GM18507 (cell line): ENCODE results near the gene PTPRC.
A peak's percentile ranks its signal among the peaks of the same experiment; 100 is the strongest.

Source experiments
- DNase-seq: peaks from one replicate; pipeline ENCODE4 v3.0.0; 2011; ENCODE audit warnings: low read depth; ENCODE audit not compliant: insufficient read length; ENCODE audit errors: extremely low spot score
- FAIRE-seq: peaks from 2 replicates; lab custom pipeline; 2011; peaks lifted over from hg19 to GRCh38; lab: Jason Lieb, UNC

Gene PTPRC

DNA sequence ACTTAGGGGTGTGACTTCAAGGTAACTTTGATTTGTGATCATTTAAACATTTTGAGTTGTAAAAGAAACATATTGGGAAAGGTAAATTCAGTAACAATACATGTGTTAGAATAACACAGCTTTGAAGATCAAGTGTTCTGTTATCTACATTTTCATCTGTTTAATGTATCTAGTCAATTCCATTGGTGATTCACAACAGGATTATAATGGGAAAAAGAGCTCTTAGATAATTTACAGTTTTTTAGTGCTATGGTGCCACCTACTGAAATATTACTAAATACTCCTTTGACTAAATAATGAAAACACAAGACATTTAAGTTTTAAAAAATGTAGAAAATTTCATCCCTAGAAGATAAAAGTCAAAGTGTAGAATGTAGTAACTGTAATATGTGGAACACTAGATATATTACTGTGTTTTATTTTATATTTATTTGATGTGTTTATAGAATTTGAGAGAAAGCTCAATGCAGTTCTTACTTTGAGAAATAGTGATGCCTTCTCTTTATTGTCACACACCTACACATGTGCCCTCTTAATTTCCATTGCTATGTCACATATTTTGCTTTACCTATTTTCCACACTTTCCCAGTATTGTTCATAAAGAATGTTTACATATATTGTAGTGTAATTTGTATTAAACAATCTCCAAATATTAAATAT lies 47.4 kb downstream of the PTPRC start:
- DNase-seq (no peak), FAIRE-seq (peak; percentile 85)

DNA sequence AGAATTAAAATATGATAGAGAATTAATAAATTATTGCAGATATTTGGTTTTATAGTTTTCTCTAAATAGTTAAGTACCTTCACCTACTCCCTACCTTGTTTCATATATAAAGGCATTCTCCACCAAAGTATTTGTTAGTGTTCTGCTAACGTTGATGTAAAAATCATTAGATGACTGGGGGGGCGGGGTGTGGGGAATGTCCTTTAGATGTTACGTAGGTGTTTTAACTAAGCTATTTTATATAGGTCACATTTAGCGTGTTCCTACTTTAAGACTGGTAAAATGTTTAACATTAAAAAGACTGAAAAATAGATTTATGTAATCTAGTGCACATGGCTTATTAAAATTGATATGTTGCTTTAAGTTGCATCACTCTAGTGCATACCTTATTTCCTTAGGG lies 48.6 kb downstream of the PTPRC start:
- FAIRE-seq: no peak
- DNase-seq: no peak

DNA sequence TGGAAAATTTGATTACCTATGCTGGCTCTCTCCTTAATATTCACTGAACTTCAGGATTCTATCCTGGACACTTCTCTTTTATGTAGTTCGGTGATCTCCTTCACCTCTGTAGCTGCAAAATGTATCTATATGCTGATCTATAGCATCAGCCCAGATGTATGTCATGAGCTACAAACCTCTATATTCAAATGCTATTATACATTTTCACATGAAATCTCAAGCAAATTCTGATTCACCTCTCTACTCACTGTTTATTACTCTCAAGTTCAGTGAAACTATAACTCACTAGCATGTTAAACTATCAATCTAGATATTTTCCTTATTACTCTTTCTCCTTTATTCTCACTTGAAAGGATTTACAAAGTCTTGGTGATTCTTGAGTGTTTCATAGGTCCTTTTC lies 52.2 kb downstream of the PTPRC start:
- FAIRE-seq (no peak), DNase-seq (no peak)

DNA sequence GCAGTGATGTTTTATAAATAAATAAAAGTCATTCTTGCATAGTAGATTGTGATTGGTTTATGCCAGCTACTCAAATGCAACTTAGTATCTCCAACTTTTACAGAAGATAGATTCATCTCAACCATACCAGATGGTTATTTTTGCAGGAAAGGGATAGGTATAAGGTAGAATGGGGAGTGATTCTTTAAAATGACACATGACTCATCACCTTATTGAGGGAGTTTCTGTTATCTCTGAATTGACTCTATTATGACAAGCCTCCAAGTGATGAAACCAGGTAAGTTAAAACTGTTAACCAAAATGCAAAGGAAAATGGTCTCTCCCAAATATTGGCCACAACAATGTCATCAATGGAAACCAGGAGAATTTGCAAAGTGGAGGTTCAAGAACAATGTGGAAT lies 54.5 kb downstream of the PTPRC start:
- DNase-seq (no peak), FAIRE-seq (no peak)

DNA sequence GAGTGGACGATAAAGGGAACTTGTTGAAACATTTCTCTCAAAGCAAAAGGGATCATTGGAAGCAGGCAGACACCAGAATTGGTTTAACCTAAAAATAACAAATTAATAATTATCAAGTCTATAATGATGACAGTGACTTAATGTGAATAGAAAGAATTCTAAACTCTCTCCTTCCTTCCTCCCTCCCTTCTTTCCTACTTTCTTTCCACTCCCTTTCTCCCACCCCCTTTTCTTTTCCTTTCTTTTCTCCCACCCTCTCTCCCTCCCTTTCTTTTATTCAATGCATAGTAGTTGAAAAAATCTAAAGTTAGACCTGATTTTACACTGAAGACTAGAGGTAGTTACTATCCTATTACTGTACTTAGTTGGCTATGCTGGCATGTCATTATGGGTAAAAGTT lies 55.7 kb downstream of the PTPRC start:
- no peak for FAIRE-seq

DNA sequence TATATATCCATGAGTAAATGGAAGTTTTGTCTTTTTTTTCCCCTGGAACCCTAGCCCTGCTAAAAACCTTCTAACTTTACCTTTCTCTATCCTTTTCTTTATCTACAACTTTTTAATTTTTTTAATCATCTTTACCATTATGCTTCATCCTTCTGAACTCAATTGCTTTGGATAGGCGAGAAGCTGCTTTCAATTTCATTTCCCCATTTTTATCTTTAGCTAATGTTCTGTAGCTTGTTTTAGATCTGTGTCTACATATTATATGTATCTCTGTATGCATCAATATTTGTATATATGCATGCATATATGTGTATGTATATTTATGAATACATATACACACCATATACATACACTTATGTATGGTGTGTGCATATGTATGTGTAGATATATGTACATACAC lies 57.4 kb downstream of the PTPRC start:
- FAIRE-seq (peak; percentile 26), DNase-seq (no peak)

More for the DNA sequence above, 55.7 kb downstream of the PTPRC start:
- no peak for DNase-seq

DNA sequence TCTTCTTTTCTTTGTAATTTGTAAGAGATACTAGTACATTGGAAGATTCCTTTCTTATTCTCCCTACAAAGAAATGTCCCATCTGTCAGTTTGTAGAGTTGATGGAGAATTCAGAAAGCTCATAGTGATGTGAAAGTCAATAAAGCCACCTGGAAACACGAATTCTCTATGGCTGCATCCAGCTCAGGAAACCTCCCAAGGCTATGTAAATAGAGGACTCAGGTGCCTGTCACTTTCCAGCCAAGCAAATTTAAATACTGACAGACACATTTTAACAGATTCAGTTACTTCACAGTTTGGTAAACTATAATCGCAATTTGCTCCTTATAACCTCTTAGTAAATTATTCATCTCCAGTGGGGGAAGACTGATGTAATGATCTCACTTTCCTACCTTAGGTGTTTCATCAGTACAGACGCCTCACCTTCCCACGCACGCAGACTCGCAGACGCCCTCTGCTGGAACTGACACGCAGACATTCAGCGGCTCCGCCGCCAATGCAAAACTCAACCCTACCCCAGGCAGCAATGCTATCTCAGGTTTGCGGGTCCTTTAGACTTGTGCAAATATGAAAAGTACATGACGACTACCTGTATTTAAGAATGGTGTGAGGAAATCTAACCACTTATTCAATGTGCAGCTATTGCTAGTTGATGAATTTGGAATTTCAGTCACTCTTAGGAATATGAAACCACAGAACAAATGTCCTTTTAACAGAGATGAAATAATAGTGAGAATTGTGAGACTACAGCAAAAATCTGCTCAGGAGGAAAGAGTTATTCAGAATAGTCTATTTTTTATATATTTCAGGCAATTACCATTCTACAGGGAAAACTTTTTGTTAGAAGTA lies 60.6 kb downstream of the PTPRC start:
- DNase-seq: no peak
- peak; percentile 36 for FAIRE-seq

DNA sequence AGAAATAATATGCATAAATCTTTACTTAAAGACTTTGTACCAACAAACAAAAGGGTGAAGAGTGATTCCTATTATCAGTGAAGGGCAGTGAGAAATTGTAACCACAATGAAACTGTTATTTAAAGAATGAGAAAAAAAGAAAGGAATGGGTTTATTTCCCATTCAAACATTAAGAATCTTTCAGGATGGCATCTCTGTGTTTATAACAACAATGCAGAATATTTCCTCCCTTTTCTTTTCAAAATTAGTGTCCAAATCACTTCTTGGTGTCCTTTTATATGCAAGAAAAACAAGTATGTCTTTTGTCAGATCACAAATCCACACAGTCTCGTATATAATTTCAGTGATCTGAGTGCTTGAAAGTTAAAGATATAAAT lies 61.2 kb downstream of the PTPRC start:
- DNase-seq (no peak), FAIRE-seq (no peak)

DNA sequence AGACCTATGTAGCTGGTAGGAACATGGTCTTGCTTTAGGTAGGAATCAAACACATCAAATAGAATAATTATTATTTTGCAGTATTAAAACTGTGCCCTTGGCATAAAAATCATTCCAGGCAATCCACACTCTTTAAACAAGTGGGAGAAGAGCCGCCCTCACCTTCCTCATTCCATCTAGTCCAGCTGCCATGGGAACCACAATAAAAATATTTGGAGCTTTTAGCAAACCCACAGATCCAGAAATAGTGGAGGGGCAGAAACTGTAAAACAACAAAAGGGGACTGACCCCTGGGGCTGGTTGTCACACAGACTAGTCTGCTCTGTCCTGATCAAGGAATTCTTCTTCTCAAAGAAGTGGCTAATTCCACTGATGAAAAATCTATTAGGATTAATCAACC lies 61.6 kb downstream of the PTPRC start:
- DNase-seq: no peak

DNA sequence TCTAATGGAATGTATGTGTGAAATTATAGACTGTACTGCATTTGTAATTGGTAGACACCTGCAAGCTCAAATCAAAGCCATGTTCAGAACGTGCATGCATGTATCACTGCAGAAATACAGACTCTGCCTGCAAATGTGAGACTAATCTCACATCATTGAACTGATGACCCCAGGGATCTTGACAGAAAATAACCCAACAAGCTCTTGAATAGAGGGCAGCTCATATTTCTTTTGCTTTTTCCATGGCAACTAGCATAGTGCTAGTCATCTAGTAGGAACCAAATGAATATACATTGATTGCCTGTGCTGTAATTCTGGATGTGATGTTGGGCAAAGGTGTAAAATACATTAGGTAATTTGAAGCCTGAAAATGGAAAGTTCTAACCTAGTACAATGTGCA lies 62.4 kb downstream of the PTPRC start:
- FAIRE-seq (no peak), DNase-seq (no peak)

More for the DNA sequence above, 61.6 kb downstream of the PTPRC start:
- no peak for FAIRE-seq

DNA sequence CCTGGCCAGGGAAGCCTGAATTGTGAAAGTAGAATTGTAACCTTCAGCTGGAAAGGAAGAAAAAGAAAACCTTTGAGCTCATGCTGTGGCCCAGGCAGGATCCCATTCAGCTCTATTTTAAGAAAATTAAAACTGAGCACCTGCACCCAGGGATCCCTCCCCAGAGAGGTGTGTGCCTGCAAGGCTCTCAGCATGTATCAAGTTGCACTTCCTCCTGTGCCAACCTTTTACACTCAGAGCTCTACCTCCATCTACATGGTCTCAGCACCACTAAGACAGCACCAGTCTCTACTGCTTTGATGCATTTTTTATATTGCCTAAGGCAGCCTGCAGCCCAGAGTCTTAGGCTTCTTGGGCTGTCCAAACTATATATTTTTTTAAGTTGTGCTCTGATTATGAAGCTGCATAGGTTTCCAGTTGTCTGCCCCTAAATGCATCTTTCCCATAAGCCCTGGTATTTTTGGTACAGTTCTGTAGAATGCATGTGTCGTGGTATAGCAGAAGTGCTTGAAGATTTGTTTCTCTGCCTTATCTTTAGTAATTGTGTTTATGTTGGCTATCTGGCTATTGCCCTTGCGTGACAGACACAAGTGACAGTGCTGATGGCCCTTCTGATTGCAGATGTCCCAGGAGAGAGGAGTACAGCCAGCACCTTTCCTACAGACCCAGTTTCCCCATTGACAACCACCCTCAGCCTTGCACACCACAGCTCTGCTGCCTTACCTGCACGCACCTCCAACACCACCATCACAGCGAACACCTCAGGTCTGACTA lies 63.1 kb downstream of the PTPRC start:
- no peak for DNase-seq
- no peak for FAIRE-seq

DNA sequence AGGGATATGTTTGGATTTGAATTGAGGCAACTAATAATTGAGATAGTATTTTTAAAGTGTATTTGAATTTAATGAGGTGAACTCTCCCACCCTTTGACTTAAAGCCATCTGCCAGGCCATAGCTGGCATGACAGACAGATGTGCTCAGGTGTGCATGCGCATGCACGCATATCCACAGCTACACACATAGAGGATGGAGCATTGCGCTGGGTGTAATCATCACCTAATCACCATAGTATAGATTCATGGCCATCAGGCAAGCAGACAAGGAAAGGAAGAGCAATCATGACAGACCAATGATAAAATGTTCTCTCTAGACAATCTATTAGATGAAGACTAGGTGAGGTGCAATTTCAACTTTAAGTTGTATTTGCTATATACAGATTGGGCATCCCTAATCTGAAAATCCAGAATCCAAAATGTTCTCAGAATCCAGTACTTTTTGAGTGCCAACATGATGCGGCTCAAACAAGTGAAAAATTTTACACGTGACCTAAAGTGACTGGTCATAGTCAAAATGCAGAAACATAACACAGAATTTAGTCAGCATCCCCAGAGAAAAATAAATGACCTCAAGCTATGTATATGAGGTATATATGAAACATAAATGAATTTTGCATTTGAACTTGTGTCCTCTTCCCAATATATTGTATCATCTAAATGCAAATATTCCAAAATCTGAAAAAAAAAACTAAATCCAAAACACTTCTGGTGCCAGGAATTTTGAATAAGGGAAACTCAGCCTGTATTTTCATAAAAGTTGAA lies 70.1 kb downstream of the PTPRC start:
- DNase-seq: no peak
- no peak for FAIRE-seq

DNA sequence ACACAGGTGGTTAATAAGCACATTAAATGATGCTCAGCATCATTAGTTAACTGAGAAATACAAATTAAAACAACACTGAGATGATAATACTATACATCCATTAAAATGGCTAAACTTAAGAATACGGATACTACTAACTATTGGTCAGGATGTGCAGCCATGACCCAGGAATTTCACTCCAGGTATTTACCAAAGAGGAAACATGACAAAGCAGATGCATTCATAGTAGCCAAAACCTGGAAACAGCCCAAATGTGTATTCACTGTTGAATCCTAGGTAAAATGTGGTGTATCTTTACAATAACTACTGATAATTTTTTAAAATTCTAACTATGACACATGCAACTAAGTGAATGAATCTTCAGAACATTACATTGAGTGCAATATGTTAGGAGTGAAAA lies 73.0 kb downstream of the PTPRC start:
- FAIRE-seq (no peak), DNase-seq (no peak)

DNA sequence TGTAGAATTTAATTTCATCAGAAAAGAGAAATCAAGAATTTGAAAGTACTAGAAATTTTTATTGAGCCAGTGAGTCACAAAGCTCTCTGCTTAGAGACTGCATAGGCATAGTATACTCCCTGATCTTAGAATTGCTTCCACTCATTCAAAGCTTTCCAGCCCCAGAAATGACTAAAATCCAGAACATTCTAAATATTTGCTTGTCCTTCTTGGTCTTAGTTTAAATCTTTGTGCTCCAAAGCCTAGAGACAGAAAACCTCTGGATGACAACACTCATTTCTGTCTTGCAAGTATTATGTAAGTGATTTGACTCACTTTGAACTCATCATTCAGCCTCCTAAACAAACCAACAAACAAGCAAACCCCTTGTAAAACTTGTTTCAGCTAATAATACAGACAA lies 74.2 kb downstream of the PTPRC start:
- DNase-seq (no peak), FAIRE-seq (no peak)

DNA sequence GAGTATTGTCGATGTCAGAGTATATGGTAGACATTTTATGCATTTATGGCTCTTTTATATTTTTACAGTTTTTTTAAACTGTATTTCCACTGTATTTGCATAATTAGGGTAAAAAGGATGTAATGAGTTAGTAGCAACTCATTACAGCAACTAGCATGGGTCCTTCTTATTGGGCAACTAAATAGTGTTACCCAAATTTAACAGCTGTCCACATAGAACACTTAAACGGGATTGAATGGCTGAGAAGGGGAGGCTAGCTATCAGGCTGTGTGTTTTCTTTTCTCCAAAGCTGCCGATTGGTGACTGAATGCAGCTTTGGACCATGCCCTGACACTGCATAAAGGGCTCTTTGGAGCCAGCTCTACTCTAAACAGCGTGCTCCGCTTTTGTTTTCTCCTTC lies 75.4 kb downstream of the PTPRC start:
- FAIRE-seq (no peak), DNase-seq (no peak)

DNA sequence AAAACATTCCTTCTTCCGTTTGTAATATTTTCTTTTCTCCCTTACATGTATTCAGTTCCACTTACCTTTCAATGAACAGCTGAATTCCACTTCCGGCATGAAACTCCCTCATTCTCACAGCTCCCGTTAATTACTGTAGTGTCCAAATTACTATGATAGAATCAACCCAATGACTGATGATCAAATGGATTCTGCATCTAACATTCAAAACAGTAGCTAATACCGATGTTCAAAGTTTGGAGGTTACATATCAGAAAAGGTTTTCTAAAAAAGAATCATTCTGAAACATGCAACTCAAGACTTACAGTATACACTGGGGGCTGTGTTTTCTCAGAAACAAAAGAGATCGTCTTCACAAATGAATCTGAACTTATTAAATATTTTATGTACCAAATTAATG lies 77.2 kb downstream of the PTPRC start:
- FAIRE-seq (no peak), DNase-seq (no peak)

DNA sequence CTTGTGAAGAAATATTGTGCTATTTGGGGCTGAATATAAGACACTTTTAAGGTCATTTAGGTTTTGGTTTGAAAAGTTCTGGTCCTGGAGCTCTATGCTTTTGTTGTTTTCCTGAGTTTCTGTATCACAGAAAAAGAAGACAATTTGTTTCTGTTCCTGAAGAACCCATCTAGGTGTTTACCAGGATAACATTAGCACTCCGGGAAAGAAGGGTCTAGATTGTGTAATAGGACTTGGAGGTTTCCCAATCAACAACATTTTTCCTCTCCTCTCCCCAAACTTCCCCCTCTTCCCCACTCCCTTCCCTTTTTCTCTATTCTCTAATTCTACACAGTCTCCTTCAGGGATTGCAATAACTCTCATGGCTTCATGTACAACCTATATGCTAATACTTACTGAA lies 78.7 kb downstream of the PTPRC start:
- DNase-seq: no peak
- no peak for FAIRE-seq

DNA sequence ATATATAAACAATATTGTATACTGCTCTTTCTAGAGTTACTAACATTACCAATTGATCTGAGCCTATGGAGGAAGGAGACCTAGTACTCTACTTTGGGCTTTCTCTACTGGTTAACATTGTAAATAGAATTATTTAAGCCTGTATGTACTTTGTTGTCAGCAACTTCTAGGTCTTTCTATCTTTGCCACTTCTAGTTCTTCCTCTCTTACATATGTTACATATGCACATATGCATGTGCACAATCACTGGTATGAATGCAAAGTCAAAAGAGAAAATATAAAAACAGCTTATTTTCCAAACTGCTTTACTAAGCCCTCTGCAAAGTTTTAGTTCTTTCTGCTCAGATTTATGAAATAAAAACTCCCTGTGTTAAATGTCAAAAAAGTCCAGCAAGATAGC lies 84.3 kb downstream of the PTPRC start:
- no peak for DNase-seq
- FAIRE-seq: no peak

DNA sequence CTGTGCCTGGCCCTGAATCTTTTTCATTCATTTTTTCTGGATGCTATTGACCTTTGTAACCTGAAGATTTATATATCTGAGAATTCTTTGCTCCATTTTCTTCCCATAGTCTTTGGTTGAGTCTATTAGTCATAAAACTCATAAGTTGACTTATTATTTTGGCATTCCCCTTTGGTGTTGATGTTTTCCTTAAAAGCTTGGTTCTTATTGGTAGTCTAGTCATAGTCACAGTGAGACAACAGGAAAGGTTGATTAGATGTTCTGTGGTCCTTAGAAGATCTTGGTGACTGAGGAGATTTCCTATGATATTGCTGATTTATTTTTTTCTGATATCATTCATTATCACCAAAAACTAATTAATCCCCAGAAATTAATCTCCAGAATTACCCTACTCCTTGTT lies 86.2 kb downstream of the PTPRC start:
- DNase-seq: no peak
- FAIRE-seq: no peak

DNA sequence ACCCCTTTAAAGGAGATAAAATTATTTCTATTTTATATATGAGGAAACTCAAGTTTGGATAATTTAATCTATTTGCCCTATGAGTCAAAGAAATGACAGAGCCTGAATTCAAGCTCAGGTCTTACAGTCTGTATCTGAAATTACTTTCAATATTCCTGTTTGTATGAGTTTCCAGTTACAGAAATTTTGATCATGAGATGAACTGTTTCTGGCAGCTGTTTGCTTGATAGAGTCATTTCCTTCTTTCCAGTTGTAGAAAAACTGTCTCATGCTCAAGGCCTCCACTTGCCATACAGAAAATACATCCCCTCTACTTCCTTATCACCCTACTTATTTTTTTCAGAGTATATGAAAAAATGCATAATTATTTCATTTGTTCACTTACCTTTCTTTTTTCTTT lies 87.6 kb downstream of the PTPRC start:
- DNase-seq (no peak), FAIRE-seq (no peak)
